Ovary (tissue), 3 donors: Measurements from ENCODE around the gene ZSCAN20.

ENCODE experiments used
- POLR2A ChIP-seq: fragments of 450-650 bp; IDR thresholded peaks from one replicate; pipeline ENCODE4 v1.6.1; 2017; ENCODE audit warnings: antibody characterized with exemption, mild to moderate bottlenecking, moderate library complexity
- TF ChIP-seq, protein P1 (sequence below), 3 donors: fragments of 450-650 bp in 2 of 3; fragments of 200-600 bp in 1 of 3; IDR thresholded peaks; one replicate each; pipeline versions ENCODE4 v1.5.1 to v1.8.0; 2016 to 2022; ENCODE audit warnings: antibody characterized with exemption in 3 of 3, mild to moderate bottlenecking in 1 of 3
- donor health status: DM: no; HTN: no; CAD: no.

DNA sequence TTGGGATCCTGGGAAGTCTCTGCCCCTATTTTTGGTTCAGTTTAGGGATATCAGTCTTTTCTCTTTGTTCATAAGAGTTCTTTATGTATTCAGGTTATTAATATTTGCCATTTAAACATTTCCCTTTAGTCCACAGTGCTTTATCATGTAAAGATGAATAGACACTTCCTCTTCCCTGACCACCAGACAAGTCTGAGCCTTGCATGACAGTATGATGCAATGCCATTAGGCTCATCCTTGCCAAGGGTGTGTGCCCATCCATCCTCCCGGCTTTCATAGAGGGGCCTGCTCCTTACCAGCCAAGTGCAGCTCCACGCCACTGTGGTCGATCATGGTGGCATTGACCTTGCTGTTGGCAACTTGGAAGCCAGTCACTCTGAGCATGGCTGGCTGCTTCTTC, 52.1 kb downstream of the ZSCAN20 start:
- TF ChIP-seq, protein P1, sequence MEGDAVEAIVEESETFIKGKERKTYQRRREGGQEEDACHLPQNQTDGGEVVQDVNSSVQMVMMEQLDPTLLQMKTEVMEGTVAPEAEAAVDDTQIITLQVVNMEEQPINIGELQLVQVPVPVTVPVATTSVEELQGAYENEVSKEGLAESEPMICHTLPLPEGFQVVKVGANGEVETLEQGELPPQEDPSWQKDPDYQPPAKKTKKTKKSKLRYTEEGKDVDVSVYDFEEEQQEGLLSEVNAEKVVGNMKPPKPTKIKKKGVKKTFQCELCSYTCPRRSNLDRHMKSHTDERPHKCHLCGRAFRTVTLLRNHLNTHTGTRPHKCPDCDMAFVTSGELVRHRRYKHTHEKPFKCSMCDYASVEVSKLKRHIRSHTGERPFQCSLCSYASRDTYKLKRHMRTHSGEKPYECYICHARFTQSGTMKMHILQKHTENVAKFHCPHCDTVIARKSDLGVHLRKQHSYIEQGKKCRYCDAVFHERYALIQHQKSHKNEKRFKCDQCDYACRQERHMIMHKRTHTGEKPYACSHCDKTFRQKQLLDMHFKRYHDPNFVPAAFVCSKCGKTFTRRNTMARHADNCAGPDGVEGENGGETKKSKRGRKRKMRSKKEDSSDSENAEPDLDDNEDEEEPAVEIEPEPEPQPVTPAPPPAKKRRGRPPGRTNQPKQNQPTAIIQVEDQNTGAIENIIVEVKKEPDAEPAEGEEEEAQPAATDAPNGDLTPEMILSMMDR (IDR thresholded peaks at IDR 0.05) = no peak
- TF ChIP-seq POLR2A = no peak
